IMR-90 (cell line): ENCODE data around the gene DOCK10.

Experiments
- BHLHE40 ChIP-seq: fragments of 150-350 bp; IDR thresholded peaks from 2 replicates; pipeline ENCODE4 v1.6.1; 2016; ENCODE audit warnings: mild to moderate bottlenecking, low read depth, low read length
- CEBPB ChIP-seq: IDR thresholded peaks from 2 replicates; pipeline ENCODE4 v1.6.1; 2012; ENCODE audit warnings: low read depth, low read length, improper control_type of control experiment
- CTCF ChIP-seq: conservative IDR thresholded peaks from 2 replicates; pipeline ENCODE4 v1.5.1; 2012; ENCODE audit warnings: mild to moderate bottlenecking, low read depth, low read length, improper control_type of control experiment
- ELK1 ChIP-seq: fragments of 150-350 bp; IDR thresholded peaks from 2 replicates; pipeline ENCODE4 v1.6.1; 2016; ENCODE audit warnings: low read depth, mild to moderate bottlenecking, low read length, moderate library complexity, borderline replicate concordance
- MAZ ChIP-seq: IDR thresholded peaks from 2 replicates; pipeline ENCODE4 v1.6.1; 2012; ENCODE audit warnings: low read depth, mild to moderate bottlenecking, low read length, improper control_type of control experiment, moderate library complexity, borderline replicate concordance
- MXI1 ChIP-seq: IDR thresholded peaks from 2 replicates; pipeline ENCODE4 v1.6.1; 2012; ENCODE audit warnings: low read depth, mild to moderate bottlenecking, low read length, moderate library complexity, borderline replicate concordance
- POLR2A ChIP-seq: IDR thresholded peaks from 2 replicates; pipeline ENCODE4 v1.6.1; 2012; ENCODE audit warnings: mild to moderate bottlenecking, low read depth, low read length
- RAD21 ChIP-seq: IDR thresholded peaks from 2 replicates; pipeline ENCODE4 v1.6.1; 2012; ENCODE audit warnings: low read length, improper control_type of control experiment
- RCOR1 ChIP-seq: IDR thresholded peaks from 2 replicates; pipeline ENCODE4 v1.6.1; 2012; ENCODE audit warnings: mild to moderate bottlenecking, low read length, improper control_type of control experiment; ENCODE audit not compliant: insufficient replicate concordance
- RFX5 ChIP-seq: IDR thresholded peaks from 2 replicates; pipeline ENCODE4 v1.8.0; 2012; ENCODE audit warnings: low read depth, mild to moderate bottlenecking, low read length, moderate library complexity
- SMC3 ChIP-seq: fragments of 150-350 bp; IDR thresholded peaks from 2 replicates; pipeline ENCODE4 v1.6.1; 2016; ENCODE audit warnings: low read depth, mild to moderate bottlenecking, antibody characterized with exemption, low read length, moderate library complexity
- USF2 ChIP-seq: fragments of 150-350 bp; IDR thresholded peaks from 2 replicates; pipeline ENCODE4 v1.6.1; 2017; ENCODE audit warnings: mild to moderate bottlenecking, antibody characterized with exemption, low read length, low read depth

- TF ChIP-seq USF2, result no peak
- no peak for TF ChIP-seq CTCF
- no peak for TF ChIP-seq RFX5
- no peak for TF ChIP-seq POLR2A
- no peak for TF ChIP-seq MAZ
- TF ChIP-seq BHLHE40, result no peak
- TF ChIP-seq SMC3, result no peak
- TF ChIP-seq MXI1, result no peak
- no peak for TF ChIP-seq ELK1
- no peak for TF ChIP-seq RAD21
- no peak for TF ChIP-seq CEBPB
- no peak for TF ChIP-seq RCOR1
Observed at GRCh38 chr2:224941960-224942359, 100.3 kb downstream of the DOCK10 start.
